Hepatocyte (in vitro differentiated cells): ENCODE data around the gene LMF1. TPM values are rescaled to one million over a fixed set of nuclear protein-coding genes. Genes with fewer than 3 reads are reported as not detected.

Source experiments
- DNase-seq: peaks from one replicate; pipeline ENCODE4 v3.0.0-alpha.2; 2016; ENCODE audit warnings: low spot score
- H2AFZ ChIP-seq: fragments of 200-600 bp; sonication (generic); 2 replicates; pipeline ENCODE4 v1.6.0; 2016; ENCODE audit warnings: antibody characterized with exemption, mild to moderate bottlenecking
- H3K27ac ChIP-seq: fragments of 200-600 bp; sonication (generic); 2 replicates; pipeline ENCODE4 v1.5.1; 2016; ENCODE audit warnings: mild to moderate bottlenecking
- H3K27me3 ChIP-seq: fragments of 200-600 bp; sonication (generic); 2 replicates; pipeline ENCODE4 v1.6.1; 2016
- H3K36me3 ChIP-seq: fragments of 200-600 bp; sonication (generic); replicated peaks from 2 replicates; pipeline ENCODE4 v1.5.1; 2016; ENCODE audit warnings: low read depth; ENCODE audit not compliant: insufficient read depth
- H3K4me1 ChIP-seq: fragments of 200-600 bp; sonication (generic); 2 replicates; pipeline ENCODE4 v1.5.1; 2016; ENCODE audit warnings: mild to moderate bottlenecking, moderate library complexity; ENCODE audit not compliant: insufficient read depth
- H3K4me2 ChIP-seq: fragments of 200-600 bp; sonication (generic); 2 replicates; pipeline ENCODE4 v1.6.0; 2016
- H3K4me3 ChIP-seq: fragments of 200-600 bp; sonication (generic); 2 replicates; pipeline ENCODE4 v1.5.1; 2016; ENCODE audit warnings: mild to moderate bottlenecking
- H3K79me2 ChIP-seq: fragments of 200-600 bp; sonication (generic); 2 replicates; pipeline ENCODE4 v1.6.0; 2017; ENCODE audit warnings: mild to moderate bottlenecking
- H3K9me2 ChIP-seq: fragments of 200-600 bp; sonication (generic); replicated peaks from 2 replicates; pipeline ENCODE4 v1.6.0; 2017; ENCODE audit warnings: mild to moderate bottlenecking; ENCODE audit not compliant: insufficient read depth
- H3K9me3 ChIP-seq: fragments of 200-600 bp; sonication (generic); 2 replicates; pipeline ENCODE4 v1.5.1; 2016; ENCODE audit warnings: low read depth, mild to moderate bottlenecking
- H4K20me1 ChIP-seq: fragments of 200-600 bp; sonication (generic); 2 replicates; pipeline ENCODE4 v1.6.0; 2016; ENCODE audit warnings: mild to moderate bottlenecking; ENCODE audit not compliant: insufficient read depth, poor library complexity, severe bottlenecking
- CTCF ChIP-seq: fragments of 200-600 bp; sonication (generic); IDR thresholded peaks from 2 replicates; pipeline ENCODE4 v1.5.1; 2016; ENCODE audit warnings: antibody characterized with exemption, mild to moderate bottlenecking; ENCODE audit not compliant: poor library complexity
- EZH2 ChIP-seq: fragments of 200-600 bp; sonication (generic); IDR thresholded peaks from 2 replicates; pipeline ENCODE4 v1.6.1; 2016; ENCODE audit warnings: antibody characterized with exemption, mild to moderate bottlenecking, borderline replicate concordance
- EZH2phosphoT487 ChIP-seq: fragments of 200-600 bp; sonication (generic); IDR thresholded peaks from one replicate; pipeline ENCODE4 v1.6.1; 2018; ENCODE audit warnings: antibody characterized with exemption, mild to moderate bottlenecking, low read depth, moderate library complexity; ENCODE audit not compliant: unreplicated experiment, severe bottlenecking
- WGBS: methylation state at CpG from one replicate; pipeline ENCODE4 v1.1.6; 2016; ENCODE audit warnings: low lambda C conversion rate; ENCODE audit errors: missing lambda C conversion rate; 5-methylcytosine and 5-hydroxymethylcytosine counted together
- polyA plus RNA-seq: library from polyadenylated mRNA; unstranded; fragments of >200 nt; fragmentation: Nextera tagmentation; extraction: Ambion mirVana; gene quantifications from 2 replicates; pipeline ENCODE4 v1.2.1, GENCODE V29; 2016
- total RNA-seq: library from RNA; depleted of rRNA; stranded (reverse); fragments of >200 nt; gene quantifications from 2 replicates; pipeline ENCODE4 v1.2.3, GENCODE V29; 2014

Gene LMF1
- total and polyA plus RNA-seq, 2 experiments from 2014 or later: 27.2 to 34.3 TPM

GRCh38 chr16:1011316-1012082 is 40.7 kb upstream of the LMF1 start:
- no peaks in the 10 kb centered on the region for H3K36me3 ChIP-seq
- H3K4me1 ChIP-seq: peaks cover 12% of the 10 kb centered on the region
- H2AFZ ChIP-seq: no peak overlapping the region
- H3K4me3 ChIP-seq: no peak overlapping the region
- H3K9me2 ChIP-seq: no peaks in the 10 kb centered on the region
- no peak overlapping the region for H3K4me2 ChIP-seq
- H3K79me2 ChIP-seq: no peaks in the 10 kb centered on the region
- TF ChIP-seq CTCF: no peak
- no peak for TF ChIP-seq EZH2
- TF ChIP-seq EZH2phosphoT487: no peak
- no peaks in the 10 kb centered on the region for H3K9me3 ChIP-seq
- 89% methylated on average over 30 of the region's 37 CpGs for WGBS
- no peaks in the 10 kb centered on the region for H4K20me1 ChIP-seq
- no peak overlapping the region for H3K27ac ChIP-seq
- no peak for DNase-seq
- no peaks in the 10 kb centered on the region for H3K27me3 ChIP-seq

GRCh38 chr16:1010815-1011214 is 40.0 kb upstream of the LMF1 start:
- TF ChIP-seq EZH2phosphoT487 (no peak), EZH2 (no peak), CTCF (no peak)

GRCh38 chr16:1010251-1010650 is 39.5 kb upstream of the LMF1 start:
- Histone ChIP-seq H3K9me2 (no peaks in the 10 kb centered on the region), H3K4me3 (no peak overlapping the region), H3K79me2 (no peaks in the 10 kb centered on the region), H3K27me3 (no peaks in the 10 kb centered on the region), H3K27ac (no peak overlapping the region), H3K4me1 (peaks cover 12% of the 10 kb centered on the region), H3K4me2 (no peak overlapping the region), H4K20me1 (no peaks in the 10 kb centered on the region), H3K9me3 (no peaks in the 10 kb centered on the region), H3K36me3 (no peaks in the 10 kb centered on the region), H2AFZ (no peak overlapping the region)
- peak; percentile 47 for DNase-seq
- TF ChIP-seq EZH2 (no peak), CTCF (no peak), EZH2phosphoT487 (no peak)
- WGBS: 58% methylated on average over 16 of the region's 20 CpGs

More at GRCh38 chr16:1010815-1011214, 40.0 kb upstream of the LMF1 start:
- Histone ChIP-seq H3K4me2 (no peak overlapping the region), H3K79me2 (no peaks in the 10 kb centered on the region), H3K9me2 (no peaks in the 10 kb centered on the region), H3K4me3 (no peak overlapping the region), H2AFZ (no peak overlapping the region), H3K9me3 (no peaks in the 10 kb centered on the region), H3K27me3 (no peaks in the 10 kb centered on the region), H4K20me1 (no peaks in the 10 kb centered on the region), H3K4me1 (peaks cover 12% of the 10 kb centered on the region), H3K36me3 (no peaks in the 10 kb centered on the region), H3K27ac (no peak overlapping the region)
- no peak for DNase-seq
- WGBS: 80% methylated on average over 14 of the region's 16 CpGs
